Measurements from ENCODE around the gene SCUBE1. TPM values are rescaled to one million over a fixed set of nuclear protein-coding genes. Genes with fewer than 3 reads are reported as not detected.

SCUBE1 gene
- total and polyA plus RNA-seq, 11 donors: 0.04 to 0.40 (median 0.24) TPM; not detected in 1

DNA sequence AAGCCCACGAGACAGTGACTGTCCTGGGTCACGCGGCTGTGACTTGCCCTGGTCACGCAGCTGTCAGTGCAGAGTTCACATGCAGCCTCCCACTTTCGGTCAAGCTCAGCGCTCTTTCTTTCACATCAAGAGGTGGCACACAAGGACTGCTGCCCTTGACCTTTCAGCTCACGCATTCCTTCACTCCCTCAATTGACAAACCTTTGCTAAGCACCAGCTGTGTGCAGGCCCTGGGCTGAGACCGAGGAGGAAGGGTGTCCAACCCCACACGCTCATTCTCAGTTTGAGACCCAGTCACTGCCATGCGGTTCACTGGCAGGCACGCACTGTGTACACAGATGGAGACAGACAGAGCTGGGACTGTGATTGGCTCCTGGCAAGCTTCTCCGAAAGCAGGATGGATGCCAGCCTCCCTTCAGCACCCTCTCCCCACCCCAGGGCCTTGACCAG, 70.3 kb downstream of the SCUBE1 start:
- 50 to 59% (median 53%) methylated on average over 11 to 12 of the region's 12 CpGs for WGBS, 4 donors
- no peaks in the 10 kb centered on the region for H3K36me3 ChIP-seq
- H3K9me3 ChIP-seq: no peaks in the 10 kb centered on the region
- no peaks in the 10 kb centered on the region for H3K4me1 ChIP-seq
- ATAC-seq (peak; percentile 14 to 68 (median 52)), DNase-seq (peak in 2 of 5 donors; percentile 40 to 45)
- intact Hi-C loops (cut with DNase I): loop anchor here in 4 of 10 donors (1.0 to 10.0 kb wide), 4 partner anchors 41 to 612 kb away; no protein-coding TSS in a partner anchor
- H3K27me3 ChIP-seq: peaks cover 0 to 27% (median 0%) of the 10 kb centered on the region in 9 donors
- H3K27ac ChIP-seq: no peak overlapping the region
- TF ChIP-seq, protein P1, sequence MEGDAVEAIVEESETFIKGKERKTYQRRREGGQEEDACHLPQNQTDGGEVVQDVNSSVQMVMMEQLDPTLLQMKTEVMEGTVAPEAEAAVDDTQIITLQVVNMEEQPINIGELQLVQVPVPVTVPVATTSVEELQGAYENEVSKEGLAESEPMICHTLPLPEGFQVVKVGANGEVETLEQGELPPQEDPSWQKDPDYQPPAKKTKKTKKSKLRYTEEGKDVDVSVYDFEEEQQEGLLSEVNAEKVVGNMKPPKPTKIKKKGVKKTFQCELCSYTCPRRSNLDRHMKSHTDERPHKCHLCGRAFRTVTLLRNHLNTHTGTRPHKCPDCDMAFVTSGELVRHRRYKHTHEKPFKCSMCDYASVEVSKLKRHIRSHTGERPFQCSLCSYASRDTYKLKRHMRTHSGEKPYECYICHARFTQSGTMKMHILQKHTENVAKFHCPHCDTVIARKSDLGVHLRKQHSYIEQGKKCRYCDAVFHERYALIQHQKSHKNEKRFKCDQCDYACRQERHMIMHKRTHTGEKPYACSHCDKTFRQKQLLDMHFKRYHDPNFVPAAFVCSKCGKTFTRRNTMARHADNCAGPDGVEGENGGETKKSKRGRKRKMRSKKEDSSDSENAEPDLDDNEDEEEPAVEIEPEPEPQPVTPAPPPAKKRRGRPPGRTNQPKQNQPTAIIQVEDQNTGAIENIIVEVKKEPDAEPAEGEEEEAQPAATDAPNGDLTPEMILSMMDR (IDR thresholded peaks at IDR 0.05): no peak
- no peak for TF ChIP-seq POLR2A (IDR thresholded peaks at IDR 0.05)
- H3K4me3 ChIP-seq: no peak overlapping the region

DNA sequence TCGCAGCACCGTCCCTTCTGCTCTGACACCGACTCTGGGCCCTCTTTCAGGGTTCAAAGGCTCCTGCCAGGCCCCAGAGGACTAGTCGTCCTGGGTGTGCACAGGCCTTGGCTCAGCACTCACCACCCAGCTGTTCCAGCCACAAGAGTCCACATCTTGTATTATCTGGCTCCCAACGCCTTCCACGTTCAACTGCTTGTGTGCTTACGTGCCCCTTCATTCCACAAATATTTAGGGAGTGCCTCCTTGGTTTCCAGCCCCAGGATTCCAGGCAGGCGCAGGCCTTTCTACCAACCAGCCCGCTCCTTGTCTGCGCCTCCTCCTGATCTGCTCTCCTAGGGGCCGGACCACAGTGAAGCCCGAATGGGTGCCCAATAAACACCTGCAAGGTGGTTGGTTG, 70.9 kb downstream of the SCUBE1 start:
- intact Hi-C loops (cut with DNase I): loop anchor here in 4 of 10 donors (1.0 to 10.0 kb wide), 4 partner anchors 40 to 612 kb away; no protein-coding TSS in a partner anchor
- H3K27me3 ChIP-seq: peaks cover 0 to 27% (median 0%) of the 10 kb centered on the region in 9 donors
- TF ChIP-seq POLR2A (IDR thresholded peaks at IDR 0.05): no peak
- TF ChIP-seq, protein P1 (IDR thresholded peaks at IDR 0.05): no peak

DNA sequence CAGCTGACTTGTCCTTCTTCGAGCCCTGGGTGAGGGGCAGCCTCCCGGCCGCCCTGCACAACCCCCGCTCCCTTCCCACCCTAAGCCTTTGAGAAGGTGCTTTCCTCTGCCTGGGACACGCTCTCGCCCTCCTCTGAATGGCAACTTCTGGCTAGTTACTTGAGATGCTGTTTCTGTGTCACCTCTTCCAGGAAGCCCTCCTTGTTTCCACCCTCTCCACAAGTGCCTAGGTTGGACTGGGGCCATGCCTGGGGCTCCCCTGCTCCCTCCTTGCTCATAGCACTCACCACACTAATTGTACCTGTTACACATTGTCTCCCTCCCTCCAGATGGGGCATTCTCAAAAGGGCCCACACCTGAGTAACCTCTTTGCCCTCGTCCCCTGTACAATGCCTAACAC, 72.2 kb downstream of the SCUBE1 start:
- Histone ChIP-seq H3K9me3 (no peaks in the 10 kb centered on the region), H3K4me1 (no peaks in the 10 kb centered on the region), H3K36me3 (no peaks in the 10 kb centered on the region), H3K27me3 (peaks cover 0 to 29% (median 4%) of the 10 kb centered on the region in 9 donors), H3K4me3 (no peak overlapping the region), H3K27ac (no peak overlapping the region)
- no peak for DNase-seq
- WGBS, 4 donors: 91 to 96% (median 94%) methylated on average over 7 of the region's 7 CpGs
- no peak for ATAC-seq
- no peak for TF ChIP-seq POLR2A (IDR thresholded peaks at IDR 0.05)
- TF ChIP-seq, protein P1 (IDR thresholded peaks at IDR 0.05): no peak
- intact Hi-C loops (cut with DNase I): loop anchor here in 2 of 10 donors (5.0 to 10.0 kb wide), 2 partner anchors 39 to 614 kb away; no protein-coding TSS in a partner anchor

More for the DNA sequence above, 70.9 kb downstream of the SCUBE1 start:
- H3K27ac ChIP-seq: no peak overlapping the region
- H3K36me3 ChIP-seq: no peaks in the 10 kb centered on the region
- ATAC-seq (no peak), DNase-seq (no peak)
- H3K9me3 ChIP-seq: no peaks in the 10 kb centered on the region
- H3K4me3 ChIP-seq: no peak overlapping the region
- 80 to 85% (median 83%) methylated on average over 12 of the region's 12 CpGs for WGBS, 4 donors
- no peaks in the 10 kb centered on the region for H3K4me1 ChIP-seq

DNA sequence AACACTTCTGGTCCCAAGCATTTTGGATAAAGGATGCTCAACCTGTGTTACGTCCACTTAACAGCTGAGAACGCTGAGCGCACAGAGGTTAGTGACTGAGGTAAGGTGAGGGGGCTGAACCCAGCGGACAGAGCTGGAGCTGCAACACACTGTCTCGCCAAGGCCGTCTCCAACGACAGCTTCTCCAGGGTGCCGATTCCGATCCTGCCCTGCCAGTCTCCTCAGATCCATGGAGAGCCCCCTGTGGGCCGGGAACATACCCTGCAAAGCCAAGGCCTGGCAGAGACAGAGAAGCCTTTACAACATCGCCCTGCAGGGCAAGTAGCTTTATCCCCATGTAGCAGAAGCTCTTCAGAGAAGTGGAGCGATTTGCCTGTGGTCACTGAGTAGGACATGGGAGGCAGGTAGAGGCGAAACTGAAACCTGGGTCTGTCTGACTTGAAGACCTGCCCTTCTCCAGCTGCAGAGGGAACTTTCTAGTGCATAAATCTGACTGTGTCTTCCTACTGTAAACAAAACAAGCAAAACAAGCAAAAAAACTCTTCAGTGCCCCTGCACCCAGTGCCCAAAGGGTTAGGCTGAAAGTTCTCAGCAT, 72.8 kb downstream of the SCUBE1 start:
- no peak for TF ChIP-seq POLR2A (IDR thresholded peaks at IDR 0.05)
- TF ChIP-seq, protein P1 (IDR thresholded peaks at IDR 0.05): peak in 2 of 12 donors; percentile 4 to 7
- Histone ChIP-seq H3K4me3 (no peak overlapping the region), H3K4me1 (no peaks in the 10 kb centered on the region), H3K27me3 (peaks cover 0 to 34% (median 4%) of the 10 kb centered on the region in 9 donors), H3K36me3 (no peaks in the 10 kb centered on the region), H3K9me3 (no peaks in the 10 kb centered on the region), H3K27ac (no peak overlapping the region)
- ATAC-seq (no peak), DNase-seq (no peak)
- intact Hi-C loops (cut with DNase I): loop anchor here in 2 of 10 donors (5.0 to 10.0 kb wide), 2 partner anchors 38 to 614 kb away; no protein-coding TSS in a partner anchor
- WGBS, 4 donors: 70 to 76% (median 75%) methylated on average over 10 to 13 of the region's 13 CpGs
